ENCODE data around the gene CPEB4. TPM values are rescaled to one million over a fixed set of nuclear protein-coding genes. Genes with fewer than 3 reads are reported as not detected.

CPEB4 gene
- total RNA-seq, 1 donor from 2014 or later: 37.4 TPM

DNA sequence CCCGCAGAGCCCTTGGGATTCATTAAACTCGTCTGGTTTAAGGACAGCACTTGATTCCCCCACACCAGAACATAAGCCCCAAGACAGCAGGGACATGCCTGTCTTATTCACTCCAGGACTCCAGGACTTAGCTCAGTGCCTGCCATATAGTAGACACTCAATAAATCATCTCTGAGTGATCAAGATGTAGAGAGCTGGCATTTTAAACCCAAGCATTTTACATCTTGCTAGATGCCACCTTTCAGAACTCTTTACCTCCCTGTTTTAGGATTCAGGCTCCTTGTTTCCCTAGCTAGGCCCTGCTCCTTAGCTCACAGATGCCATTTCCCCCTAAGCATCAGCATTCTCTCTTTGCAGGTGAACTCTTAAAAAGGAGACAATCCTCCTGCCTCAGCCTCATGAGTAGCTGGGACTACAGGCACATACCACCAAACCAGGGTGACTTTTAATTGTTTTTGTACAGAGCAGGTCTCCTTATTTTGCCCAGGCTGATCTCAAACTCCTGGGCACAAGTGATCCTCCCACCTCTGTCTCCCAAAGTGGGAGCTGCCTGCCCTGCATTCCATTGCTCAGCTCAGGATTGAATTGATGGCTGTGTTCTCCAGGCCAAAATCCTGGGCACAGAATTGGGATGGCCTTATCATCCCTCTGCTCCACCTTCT lies 32.0 kb upstream of the CPEB4 start:
- Histone ChIP-seq H3K9me3 (no peaks in the 10 kb centered on the region), H3K27ac (no peak overlapping the region), H3K27me3 (no peaks in the 10 kb centered on the region), H3K4me1 (peaks cover 3 to 18% of the 10 kb centered on the region in 2 donors), H3K4me3 (no peak overlapping the region), H3K36me3 (no peaks in the 10 kb centered on the region)
- TF ChIP-seq, protein P1, sequence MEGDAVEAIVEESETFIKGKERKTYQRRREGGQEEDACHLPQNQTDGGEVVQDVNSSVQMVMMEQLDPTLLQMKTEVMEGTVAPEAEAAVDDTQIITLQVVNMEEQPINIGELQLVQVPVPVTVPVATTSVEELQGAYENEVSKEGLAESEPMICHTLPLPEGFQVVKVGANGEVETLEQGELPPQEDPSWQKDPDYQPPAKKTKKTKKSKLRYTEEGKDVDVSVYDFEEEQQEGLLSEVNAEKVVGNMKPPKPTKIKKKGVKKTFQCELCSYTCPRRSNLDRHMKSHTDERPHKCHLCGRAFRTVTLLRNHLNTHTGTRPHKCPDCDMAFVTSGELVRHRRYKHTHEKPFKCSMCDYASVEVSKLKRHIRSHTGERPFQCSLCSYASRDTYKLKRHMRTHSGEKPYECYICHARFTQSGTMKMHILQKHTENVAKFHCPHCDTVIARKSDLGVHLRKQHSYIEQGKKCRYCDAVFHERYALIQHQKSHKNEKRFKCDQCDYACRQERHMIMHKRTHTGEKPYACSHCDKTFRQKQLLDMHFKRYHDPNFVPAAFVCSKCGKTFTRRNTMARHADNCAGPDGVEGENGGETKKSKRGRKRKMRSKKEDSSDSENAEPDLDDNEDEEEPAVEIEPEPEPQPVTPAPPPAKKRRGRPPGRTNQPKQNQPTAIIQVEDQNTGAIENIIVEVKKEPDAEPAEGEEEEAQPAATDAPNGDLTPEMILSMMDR (IDR thresholded peaks at IDR 0.05): no peak
- intact Hi-C loops (cut with DNase I): loop anchor here (5.0 kb wide), 1 partner anchor 74 kb away; no protein-coding TSS in a partner anchor
- DNase-seq (ENCODE audit: low spot score in 2 of 2): no peak

DNA sequence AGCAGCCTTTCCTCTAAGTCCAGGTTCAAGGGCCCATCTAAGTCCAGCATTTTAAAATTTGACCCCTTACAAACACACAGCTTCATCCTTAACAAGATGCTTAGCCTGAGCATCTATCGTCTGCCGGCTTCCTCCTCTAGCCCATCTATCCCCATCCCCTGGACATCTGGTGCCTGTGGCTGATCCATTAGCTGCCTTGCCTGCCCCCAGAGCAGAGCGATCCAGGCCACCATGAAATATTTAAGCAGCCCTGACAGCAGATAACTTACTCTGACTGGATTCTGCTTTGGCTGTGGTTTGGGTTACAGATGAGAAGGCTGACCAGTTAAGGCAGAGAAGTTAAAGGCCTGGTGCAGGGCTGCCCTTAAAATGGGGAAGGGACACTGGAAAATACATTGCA lies 30.9 kb upstream of the CPEB4 start:
- DNase-seq (ENCODE audit: low spot score in 2 of 2): no peak
- Histone ChIP-seq H3K27ac (no peak overlapping the region), H3K27me3 (no peaks in the 10 kb centered on the region), H3K36me3 (no peaks in the 10 kb centered on the region), H3K9me3 (no peaks in the 10 kb centered on the region), H3K4me1 (peaks cover 3 to 23% of the 10 kb centered on the region in 2 donors), H3K4me3 (no peak overlapping the region)
- TF ChIP-seq, protein P1 (IDR thresholded peaks at IDR 0.05): no peak
- intact Hi-C loops (cut with DNase I): loop anchor here (5.0 kb wide), 1 partner anchor 75 kb away; no protein-coding TSS in a partner anchor

DNA sequence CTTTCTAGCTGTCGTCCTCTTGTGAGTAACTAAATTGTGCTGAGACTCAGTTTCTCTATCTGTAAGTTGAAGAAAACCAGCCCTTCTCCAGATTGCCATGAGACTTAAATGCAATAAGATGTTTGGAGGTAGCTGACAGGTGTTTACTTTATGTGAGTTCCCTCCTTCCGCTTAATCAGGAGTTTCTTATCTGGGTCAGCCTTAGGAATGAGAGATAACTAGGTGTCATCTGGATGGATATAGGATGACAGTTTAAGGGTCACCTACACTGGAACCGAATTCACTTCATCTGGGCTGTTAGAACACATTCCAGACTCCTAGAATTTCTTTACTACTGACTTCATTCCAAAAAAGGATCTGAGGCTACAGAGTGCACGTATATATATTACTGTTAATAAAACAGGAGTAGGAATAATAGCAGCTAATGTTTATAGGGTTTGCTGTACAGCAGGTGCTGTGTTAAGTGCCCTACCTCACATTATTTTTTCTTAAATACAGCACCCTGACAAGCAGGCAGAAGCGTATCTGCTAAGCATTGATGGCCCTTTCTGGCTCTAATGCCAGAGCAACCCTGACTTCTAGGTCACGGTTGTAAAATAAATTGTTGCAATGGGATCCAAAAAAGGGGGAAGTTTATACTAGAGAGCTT lies 30.0 kb upstream of the CPEB4 start:
- H3K4me1 ChIP-seq: peaks cover 3 to 23% of the 10 kb centered on the region in 2 donors
- H3K27me3 ChIP-seq: no peaks in the 10 kb centered on the region
- H3K36me3 ChIP-seq: no peaks in the 10 kb centered on the region
- no peak overlapping the region for H3K4me3 ChIP-seq
- no peak overlapping the region for H3K27ac ChIP-seq
- intact Hi-C loops (cut with DNase I): loop anchor here (5.0 kb wide), 1 partner anchor 76 kb away; no protein-coding TSS in a partner anchor
- DNase-seq (ENCODE audit: low spot score in 2 of 2): no peak
- H3K9me3 ChIP-seq: no peaks in the 10 kb centered on the region
- TF ChIP-seq, protein P1 (IDR thresholded peaks at IDR 0.05): no peak

DNA sequence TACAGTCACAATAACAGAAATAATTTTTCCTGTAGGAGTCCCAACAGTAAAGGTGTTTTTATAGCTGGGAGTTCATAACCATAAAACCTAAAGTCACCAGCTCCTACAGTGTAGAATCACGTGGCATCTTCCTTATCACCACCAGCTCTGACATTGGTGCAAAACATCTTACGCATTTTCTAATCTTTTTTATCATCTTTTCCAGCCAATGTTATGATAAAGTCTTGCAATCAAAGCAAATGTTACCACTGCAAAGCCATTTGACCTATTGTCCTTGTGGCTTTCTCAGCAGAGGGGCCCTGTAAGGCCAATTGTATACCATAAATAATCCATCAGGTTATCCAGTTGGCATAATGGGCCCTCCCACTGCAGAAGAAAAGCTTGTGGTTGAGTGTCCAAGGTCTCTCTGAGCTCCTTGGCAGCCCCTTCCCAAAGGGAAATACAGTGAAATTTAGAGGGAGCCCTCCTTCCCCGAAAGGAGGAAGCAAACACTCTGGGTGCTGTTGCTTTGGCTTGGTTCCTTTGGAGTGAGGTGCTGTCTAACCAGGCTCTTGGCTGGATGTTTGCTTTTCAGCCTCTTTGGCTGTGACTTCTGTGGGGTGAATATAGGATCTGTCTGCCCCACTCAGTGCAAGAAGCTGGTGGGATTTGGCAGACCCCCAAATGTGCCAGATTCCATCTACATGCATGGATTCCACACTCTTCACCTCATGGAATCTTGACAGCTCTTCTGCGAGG lies 29.3 kb upstream of the CPEB4 start:
- Histone ChIP-seq H3K36me3 (no peaks in the 10 kb centered on the region), H3K27me3 (no peaks in the 10 kb centered on the region), H3K27ac (no peak overlapping the region), H3K4me3 (no peak overlapping the region), H3K9me3 (no peaks in the 10 kb centered on the region), H3K4me1 (peaks cover 3 to 23% of the 10 kb centered on the region in 2 donors)
- DNase-seq (ENCODE audit: low spot score in 2 of 2): no peak
- intact Hi-C loops (cut with DNase I): loop anchor here (5.0 kb wide), 1 partner anchor 77 kb away; no protein-coding TSS in a partner anchor
- TF ChIP-seq, protein P1 (IDR thresholded peaks at IDR 0.05): no peak

DNA sequence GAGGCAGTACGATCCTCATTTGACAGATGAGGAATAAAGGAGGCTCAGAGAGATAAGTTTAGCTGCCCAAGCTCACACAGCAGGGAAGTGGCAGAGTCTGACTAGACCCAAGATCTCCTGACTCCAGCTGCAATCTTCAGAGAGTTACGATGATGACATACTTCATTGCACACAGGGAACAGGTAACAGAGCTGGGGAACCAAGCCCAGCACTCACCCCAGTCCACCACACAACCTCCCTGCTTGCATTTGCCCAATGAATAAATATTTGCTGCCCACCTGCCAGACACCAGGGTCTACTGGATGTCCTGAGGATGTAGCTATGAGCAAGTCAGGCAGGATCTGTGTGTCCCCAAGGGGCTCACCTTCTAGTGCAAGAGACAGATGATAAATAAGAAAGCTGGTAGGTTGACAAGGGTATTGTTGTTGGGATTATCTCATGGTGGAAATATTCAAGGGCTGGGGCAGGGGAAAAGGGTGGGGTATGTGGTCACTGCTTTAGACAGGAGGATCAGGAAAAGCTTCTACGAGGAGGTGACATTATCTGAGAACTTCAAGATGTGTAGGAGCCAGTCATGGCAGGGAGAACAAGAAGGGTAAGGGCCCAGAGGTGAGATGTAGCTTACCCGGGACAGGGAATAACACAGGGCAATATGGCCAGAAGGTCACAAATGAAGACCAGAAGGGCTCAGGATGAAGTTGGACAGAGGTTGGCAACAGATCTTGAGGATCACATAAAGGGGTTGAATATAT lies 28.6 kb upstream of the CPEB4 start:
- TF ChIP-seq, protein P1 (IDR thresholded peaks at IDR 0.05): no peak
- no peaks in the 10 kb centered on the region for H3K9me3 ChIP-seq
- peaks cover 3 to 23% of the 10 kb centered on the region in 2 donors for H3K4me1 ChIP-seq
- H3K36me3 ChIP-seq: no peaks in the 10 kb centered on the region
- intact Hi-C loops (cut with DNase I): loop anchor here (5.0 kb wide), 1 partner anchor 77 kb away; no protein-coding TSS in a partner anchor
- no peak overlapping the region for H3K27ac ChIP-seq
- no peak for DNase-seq (ENCODE audit: low spot score in 2 of 2)
- no peaks in the 10 kb centered on the region for H3K27me3 ChIP-seq
- no peak overlapping the region for H3K4me3 ChIP-seq

Measured in ascending aorta (tissue), 2 donors.